AG09309 (cell line): ENCODE results near the gene FGFBP2.
"Not testable (repeated sequence)": the region's sequence is repeated elsewhere in the genome, so short reads cannot be mapped to it uniquely, and the experiment has no call there.

Experiments used
- DNase-seq: peaks from one replicate; pipeline ENCODE4 v3.0.0-alpha.2; 2010; ENCODE audit warnings: low read depth
- H3K4me3 ChIP-seq: 2 replicates; pipeline ENCODE4 v1.5.1; 2011; ENCODE audit warnings: mild to moderate bottlenecking, low read depth, low read length, moderate library complexity; ENCODE audit not compliant: control insufficient read depth
- TF ChIP-seq, protein P1 (sequence below): IDR thresholded peaks from 2 replicates; pipeline ENCODE4 v1.5.1; 2011; ENCODE audit warnings: mild to moderate bottlenecking, low read depth, low read length, inconsistent platforms; ENCODE audit not compliant: insufficient read depth, control insufficient read depth; ENCODE audit errors: missing control alignments

FGFBP2 gene

DNA sequence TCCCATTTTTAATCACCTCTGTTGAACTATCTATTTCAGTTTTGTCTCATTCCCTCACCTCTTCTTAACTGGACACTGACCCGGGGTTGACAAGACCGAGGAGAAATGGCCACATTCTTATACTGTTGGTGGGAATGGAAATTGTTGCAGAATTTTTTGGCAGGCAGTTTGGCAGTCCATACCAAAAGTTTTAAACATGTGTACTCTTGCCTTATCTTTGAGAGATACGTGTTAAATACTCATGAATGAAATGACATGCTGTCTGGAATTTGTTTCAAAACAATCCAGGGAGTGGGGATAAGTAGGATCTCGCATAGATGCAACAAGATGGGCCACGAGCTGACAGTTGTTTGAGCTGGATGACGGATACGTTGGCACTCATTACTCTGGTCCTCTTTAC, 36.5 kb downstream of the FGFBP2 start:
- H3K4me3 ChIP-seq: no peak overlapping the region
- DNase-seq: no peak
- TF ChIP-seq, protein P1, sequence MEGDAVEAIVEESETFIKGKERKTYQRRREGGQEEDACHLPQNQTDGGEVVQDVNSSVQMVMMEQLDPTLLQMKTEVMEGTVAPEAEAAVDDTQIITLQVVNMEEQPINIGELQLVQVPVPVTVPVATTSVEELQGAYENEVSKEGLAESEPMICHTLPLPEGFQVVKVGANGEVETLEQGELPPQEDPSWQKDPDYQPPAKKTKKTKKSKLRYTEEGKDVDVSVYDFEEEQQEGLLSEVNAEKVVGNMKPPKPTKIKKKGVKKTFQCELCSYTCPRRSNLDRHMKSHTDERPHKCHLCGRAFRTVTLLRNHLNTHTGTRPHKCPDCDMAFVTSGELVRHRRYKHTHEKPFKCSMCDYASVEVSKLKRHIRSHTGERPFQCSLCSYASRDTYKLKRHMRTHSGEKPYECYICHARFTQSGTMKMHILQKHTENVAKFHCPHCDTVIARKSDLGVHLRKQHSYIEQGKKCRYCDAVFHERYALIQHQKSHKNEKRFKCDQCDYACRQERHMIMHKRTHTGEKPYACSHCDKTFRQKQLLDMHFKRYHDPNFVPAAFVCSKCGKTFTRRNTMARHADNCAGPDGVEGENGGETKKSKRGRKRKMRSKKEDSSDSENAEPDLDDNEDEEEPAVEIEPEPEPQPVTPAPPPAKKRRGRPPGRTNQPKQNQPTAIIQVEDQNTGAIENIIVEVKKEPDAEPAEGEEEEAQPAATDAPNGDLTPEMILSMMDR: no peak

DNA sequence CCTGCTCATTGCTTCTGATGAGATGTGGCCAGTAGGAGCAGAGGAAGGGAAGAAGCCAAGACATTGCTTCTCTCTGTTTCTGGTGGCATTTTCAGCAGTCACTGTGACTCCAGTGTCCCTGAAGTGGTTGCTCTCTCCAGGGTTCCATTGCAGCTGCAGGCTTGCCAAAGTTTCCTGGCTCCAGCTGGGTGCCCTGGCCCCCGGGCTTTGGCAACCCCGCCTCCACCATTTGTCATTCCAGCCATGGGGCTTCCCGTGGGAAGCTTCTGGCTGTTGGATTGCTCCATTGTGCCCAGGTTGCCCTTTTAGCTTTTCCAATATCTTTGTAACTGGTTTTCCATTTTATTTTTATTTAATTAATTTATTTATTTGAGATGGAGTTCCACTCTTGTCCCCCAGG, 37.1 kb downstream of the FGFBP2 start:
- no peak overlapping the region for H3K4me3 ChIP-seq
- no peak for DNase-seq
- TF ChIP-seq, protein P1: no peak

DNA sequence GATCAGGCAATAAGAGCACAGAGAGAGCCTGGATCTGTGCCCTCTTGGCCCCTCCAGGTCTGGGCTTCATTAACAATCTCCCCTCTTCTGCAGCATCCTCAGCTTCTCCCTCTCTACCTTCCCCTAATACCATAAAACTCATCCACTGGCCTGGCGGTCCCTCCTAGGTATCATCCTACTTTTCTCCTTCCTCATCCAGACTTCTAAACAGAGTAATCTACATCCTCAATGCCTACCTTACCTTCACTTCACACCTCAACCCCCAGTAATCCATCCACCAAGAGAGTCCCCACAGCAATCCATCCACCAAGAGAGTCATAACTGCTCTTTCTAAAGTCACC, 41.4 kb downstream of the FGFBP2 start:
- DNase-seq: no peak
- no peak overlapping the region for H3K4me3 ChIP-seq
- TF ChIP-seq, protein P1: no peak

DNA sequence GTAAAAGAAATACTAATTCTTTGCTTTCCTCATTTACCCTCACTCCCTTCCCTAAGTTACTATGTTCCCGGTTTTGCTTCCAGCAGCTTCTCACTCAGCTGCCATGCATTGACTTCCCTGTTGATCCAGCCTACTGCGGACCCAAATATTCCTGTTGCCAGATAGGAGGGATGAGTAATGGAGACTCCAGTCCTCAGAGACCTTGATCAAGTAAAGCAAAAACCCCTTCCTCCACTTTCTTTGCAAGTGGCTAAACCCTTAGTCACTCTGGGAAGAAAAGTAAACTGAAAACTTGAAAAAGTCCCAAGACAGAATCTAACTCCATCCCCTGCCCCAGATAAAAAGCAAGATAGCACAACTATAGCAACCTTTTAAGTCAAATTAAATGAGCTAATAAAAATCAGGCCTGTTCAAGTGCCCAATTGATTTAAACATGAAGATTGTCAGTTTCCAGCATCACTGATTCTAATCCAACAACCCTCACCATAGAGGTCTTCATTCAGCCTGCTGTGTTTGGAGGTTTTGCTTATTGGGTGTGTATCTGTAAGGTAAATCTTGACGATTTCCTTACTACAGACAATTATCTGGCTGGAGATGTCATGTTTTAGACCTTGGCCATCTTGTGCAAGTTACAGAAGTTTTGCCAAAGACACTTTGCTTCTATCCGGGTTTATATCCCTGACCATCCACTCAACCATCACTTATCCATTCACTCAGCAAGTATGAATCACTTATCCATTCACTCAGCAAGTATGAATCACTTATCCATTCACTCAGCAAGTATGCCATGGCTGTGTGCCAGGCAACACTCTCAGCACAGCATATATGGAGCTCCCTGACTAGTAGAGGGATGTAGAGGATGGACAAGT, 42.0 kb downstream of the FGFBP2 start:
- peak; percentile 91 for DNase-seq
- TF ChIP-seq, protein P1: no peak
- no peak overlapping the region for H3K4me3 ChIP-seq

DNA sequence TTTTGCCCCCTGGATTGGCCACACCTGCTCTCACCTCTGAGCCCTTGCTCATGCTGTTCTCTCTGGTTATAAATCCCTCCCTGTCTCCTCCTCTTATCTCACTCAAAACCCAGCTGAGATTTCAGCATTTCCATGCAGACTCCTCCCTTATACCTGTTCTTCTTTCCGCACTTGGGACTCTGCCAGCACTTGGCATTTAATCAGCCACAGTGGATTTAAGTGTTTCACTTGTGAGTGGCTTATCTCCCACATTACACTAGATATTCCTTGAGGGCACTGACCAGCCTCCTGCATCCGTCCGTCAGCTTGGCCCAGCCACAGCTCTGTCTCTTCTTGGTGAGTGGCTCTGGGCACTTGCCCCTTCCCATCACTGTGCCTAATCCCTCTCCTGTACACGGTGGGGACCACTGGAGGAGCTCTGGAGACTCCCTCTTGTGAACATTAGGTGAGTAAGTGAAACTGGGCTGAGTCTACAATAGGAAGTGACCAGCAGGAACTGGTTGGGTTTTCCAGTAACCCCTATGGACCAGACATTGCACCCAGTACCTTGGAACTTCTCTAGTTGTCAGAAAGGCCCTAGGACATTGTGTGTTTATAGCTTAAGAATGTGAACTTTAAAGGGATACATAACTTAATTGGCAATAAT, 44.4 kb downstream of the FGFBP2 start:
- H3K4me3 ChIP-seq: no peak overlapping the region
- no peak for DNase-seq
- TF ChIP-seq, protein P1: no peak

DNA sequence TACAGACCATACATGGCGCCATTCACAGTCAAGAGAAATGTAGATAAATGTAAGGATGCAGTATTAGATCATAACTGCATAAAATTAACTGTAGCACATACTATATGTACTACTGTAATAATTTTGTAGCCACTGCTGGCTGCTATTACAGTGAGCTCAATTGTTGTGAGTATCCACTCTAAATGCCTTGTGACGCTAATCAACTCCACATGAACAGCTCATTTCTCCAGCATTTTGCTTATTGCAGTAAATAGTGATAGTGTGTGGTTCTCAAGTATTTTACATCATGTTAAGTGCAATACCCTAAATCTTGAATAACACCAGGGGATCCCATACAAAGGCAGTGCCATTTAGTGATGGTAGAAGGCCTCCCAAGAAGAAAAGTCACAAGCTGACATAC, 45.7 kb downstream of the FGFBP2 start:
- peak; percentile 10 for DNase-seq

DNA sequence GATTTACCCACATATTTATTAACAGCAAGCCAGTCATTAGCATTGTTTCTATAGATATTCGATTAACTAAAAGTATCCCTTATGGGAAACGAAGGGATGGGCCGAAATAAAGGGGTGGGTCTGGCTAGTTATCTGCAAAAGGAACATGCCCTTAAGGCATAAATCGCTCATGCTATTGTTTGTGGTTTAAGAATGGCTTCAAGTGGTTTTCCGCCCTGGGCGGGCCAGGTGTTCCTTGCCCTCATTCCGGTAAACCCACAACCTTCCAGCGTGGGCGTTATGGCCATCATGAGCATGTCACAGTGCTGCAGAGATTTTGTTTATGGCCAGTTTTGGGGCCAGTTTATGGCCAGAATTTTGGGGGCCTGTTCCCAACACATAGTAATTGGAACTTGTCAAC, 46.6 kb downstream of the FGFBP2 start:
- not testable (repeated sequence) for H3K4me3 ChIP-seq, DNase-seq

More for the DNA sequence above, 45.7 kb downstream of the FGFBP2 start:
- no peak overlapping the region for H3K4me3 ChIP-seq
- TF ChIP-seq, protein P1: no peak
